Stimulated activated naive B cell treated with anti-CD40 and anti-IgM and Interleukin-4, amounts not matched to agents 10 μg/mL and 1 μg/mL and 100 μg/mL, for 72 hours (primary cell): ENCODE measurements around the gene TTC9B.

ENCODE experiments used
- ATAC-seq, 2 donors: fragments of 150-1000 bp; cut with Tn5 transposase; replicated peaks; 2 replicates each; pipeline ENCODE4 v1.10.0; 2021; ENCODE audit warnings: moderate library complexity in 1 of 2
- DNase-seq: peaks from one replicate; pipeline ENCODE4 v3.0.0; 2021
- H3K27ac Mint-ChIP-seq: one replicate; pipeline ENCODE4 v1.8.0; 2022; ENCODE audit warnings: mild to moderate bottlenecking, mixed read lengths
- H3K27me3 Mint-ChIP-seq, 2 donors: one replicate each; pipeline ENCODE4 v1.8.0; 2022; ENCODE audit warnings: mixed read lengths in 2 of 2
- H3K36me3 Mint-ChIP-seq, 2 donors: one replicate each; pipeline ENCODE4 v1.8.0; 2022; ENCODE audit warnings: mixed read lengths in 2 of 2, mild to moderate bottlenecking in 1 of 2
- H3K4me1 Mint-ChIP-seq, 2 donors: one replicate each; pipeline ENCODE4 v1.8.0; 2022; ENCODE audit warnings: mixed read lengths in 2 of 2, mild to moderate bottlenecking in 1 of 2
- H3K4me3 Mint-ChIP-seq, 2 donors: one replicate each; pipeline ENCODE4 v1.8.0; 2022; ENCODE audit warnings: mild to moderate bottlenecking in 2 of 2, mixed read lengths in 2 of 2, moderate library complexity in 1 of 2
- H3K9me3 Mint-ChIP-seq, 2 donors: one replicate each; pipeline ENCODE4 v1.8.0; 2022; ENCODE audit warnings: mixed read lengths in 2 of 2, mild to moderate bottlenecking in 1 of 2

The TTC9B gene

GRCh38 chr19:40243181-40243580 lies 25.0 kb upstream of the TTC9B start:
- Mint-ChIP-seq H3K9me3 (no peaks in the 10 kb centered on the region), H3K27ac (no peak overlapping the region), H3K27me3 (no peaks in the 10 kb centered on the region), H3K36me3 (peaks cover 33 to 45% of the 10 kb centered on the region in 2 donors), H3K4me3 (no peak overlapping the region), H3K4me1 (peaks cover 6 to 11% of the 10 kb centered on the region in 2 donors)
- ATAC-seq (no peak), DNase-seq (no peak)

DNA sequence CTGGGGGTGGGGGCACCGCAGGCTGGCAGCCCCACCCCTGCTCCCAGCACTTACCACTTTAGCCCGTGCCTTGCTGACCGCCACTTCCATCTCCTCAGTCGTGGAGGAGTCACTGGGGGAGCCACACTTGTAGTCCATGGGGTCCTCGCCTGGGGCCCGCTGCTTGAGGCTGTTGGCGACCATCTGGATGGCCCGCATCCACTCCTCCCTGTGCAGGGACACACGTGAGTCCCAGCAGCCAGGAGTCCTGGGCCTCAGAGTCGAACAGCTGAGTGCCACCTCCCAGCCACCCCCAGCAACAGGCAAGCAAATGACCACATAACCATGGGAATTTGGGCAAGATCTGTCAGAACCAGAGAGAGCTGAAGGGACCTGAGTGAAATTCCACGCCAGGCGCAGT lies 24.3 kb upstream of the TTC9B start:
- Mint-ChIP-seq H3K4me3 (no peak overlapping the region), H3K36me3 (peaks cover 35 to 44% of the 10 kb centered on the region in 2 donors), H3K9me3 (no peaks in the 10 kb centered on the region), H3K4me1 (peaks cover 4 to 5% of the 10 kb centered on the region in 2 donors), H3K27ac (no peak overlapping the region), H3K27me3 (no peaks in the 10 kb centered on the region)
- no peak for ATAC-seq
- DNase-seq: no peak

- Mint-ChIP-seq H3K27me3 (no peaks in the 10 kb centered on the region), H3K27ac (no peak overlapping the region), H3K4me1 (peaks cover 4% of the 10 kb centered on the region in 2 donors), H3K36me3 (peaks cover 40 to 46% of the 10 kb centered on the region in 2 donors), H3K9me3 (no peaks in the 10 kb centered on the region), H3K4me3 (no peak overlapping the region)
- DNase-seq: no peak
- ATAC-seq: no peak
Observed at GRCh38 chr19:40241809-40242384, 23.7 kb upstream of the TTC9B start.

- Mint-ChIP-seq H3K27me3 (no peaks in the 10 kb centered on the region), H3K4me1 (peaks cover 2 to 4% of the 10 kb centered on the region in 2 donors), H3K9me3 (no peaks in the 10 kb centered on the region), H3K27ac (peak overlapping the region; percentile 44), H3K4me3 (no peak overlapping the region), H3K36me3 (peaks cover 46 to 49% of the 10 kb centered on the region in 2 donors)
- no peak for ATAC-seq
- no peak for DNase-seq
Observed at GRCh38 chr19:40241125-40241808, 23.1 kb upstream of the TTC9B start.

GRCh38 chr19:40240332-40240731 lies 22.1 kb upstream of the TTC9B start:
- H3K36me3 Mint-ChIP-seq: peaks cover 48 to 50% of the 10 kb centered on the region in 2 donors
- ATAC-seq: no peak
- no peaks in the 10 kb centered on the region for H3K9me3 Mint-ChIP-seq

DNA sequence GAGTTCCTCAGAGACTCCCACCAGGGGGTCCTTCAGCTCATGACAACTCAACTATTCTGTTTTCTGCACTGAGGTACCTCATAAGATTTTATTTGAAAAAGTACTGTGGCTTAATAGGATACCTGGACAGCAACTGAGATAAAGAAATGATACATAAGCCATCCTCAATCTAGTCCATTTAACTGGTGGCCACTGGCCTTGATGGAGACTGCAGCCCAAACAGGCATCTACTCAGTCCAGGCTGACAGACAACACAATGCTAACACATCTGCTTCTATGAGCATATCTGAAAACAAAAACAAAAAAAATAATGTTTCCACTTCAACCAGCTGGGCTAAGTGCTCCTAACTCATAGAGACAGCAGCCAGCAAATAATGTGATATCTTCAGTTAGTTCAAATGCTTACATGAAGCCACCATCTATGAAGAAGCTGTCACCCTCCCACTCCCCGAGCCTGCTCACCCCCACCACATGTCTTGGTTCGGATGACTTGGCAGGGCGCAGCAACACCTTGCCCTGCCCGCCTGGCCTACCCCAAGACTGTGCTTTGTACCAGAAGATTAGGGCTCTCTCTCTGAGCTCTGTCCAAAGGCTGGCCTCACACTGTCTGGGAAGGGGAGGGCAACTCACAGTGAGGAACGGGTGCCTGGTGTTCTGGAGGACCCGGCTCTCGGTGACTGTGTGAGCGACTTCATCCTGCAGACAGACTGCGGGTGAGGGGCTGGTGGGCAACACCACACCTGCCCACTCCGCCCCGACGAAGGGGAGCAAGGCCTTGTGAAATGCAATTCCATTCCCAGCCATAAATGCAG lies 21.4 kb upstream of the TTC9B start:
- H3K4me3 Mint-ChIP-seq: no peak overlapping the region
- H3K36me3 Mint-ChIP-seq: peaks cover 49 to 52% of the 10 kb centered on the region in 2 donors
- ATAC-seq: no peak
- H3K9me3 Mint-ChIP-seq: no peaks in the 10 kb centered on the region
- no peak for DNase-seq
- peak overlapping the region; percentile 49 for H3K27ac Mint-ChIP-seq
- peaks cover 0 to 1% of the 10 kb centered on the region in 2 donors for H3K4me1 Mint-ChIP-seq
- H3K27me3 Mint-ChIP-seq: no peaks in the 10 kb centered on the region

More at GRCh38 chr19:40240332-40240731, 22.1 kb upstream of the TTC9B start:
- DNase-seq: no peak
- Mint-ChIP-seq H3K27me3 (no peaks in the 10 kb centered on the region), H3K4me3 (no peak overlapping the region), H3K4me1 (peaks cover 0 to 4% of the 10 kb centered on the region in 2 donors), H3K27ac (no peak overlapping the region)

DNA sequence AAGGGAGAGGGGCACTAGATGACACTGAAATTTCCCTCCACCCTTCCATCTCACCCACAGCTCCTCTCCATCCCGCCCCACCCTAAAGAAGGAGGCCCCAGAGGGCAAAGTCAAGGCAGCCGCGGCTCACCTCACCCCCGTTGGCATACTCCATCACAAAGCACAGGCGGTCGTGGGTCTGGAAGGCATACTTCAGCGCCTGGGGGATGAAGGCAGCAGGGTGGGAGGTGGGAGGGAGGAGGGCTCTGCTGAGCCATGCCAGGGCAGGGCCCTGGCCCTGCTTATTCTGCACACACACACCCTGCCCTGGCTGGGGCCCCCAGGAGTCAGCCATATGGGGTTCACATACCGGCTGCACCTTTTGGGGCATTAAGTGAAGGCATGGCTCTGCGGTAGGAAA lies 20.6 kb upstream of the TTC9B start:
- Mint-ChIP-seq H3K27ac (peak overlapping the region; percentile 37), H3K36me3 (peaks cover 54 to 56% of the 10 kb centered on the region in 2 donors), H3K4me1 (peaks cover 0 to 3% of the 10 kb centered on the region in 2 donors), H3K4me3 (no peak overlapping the region), H3K9me3 (no peaks in the 10 kb centered on the region), H3K27me3 (no peaks in the 10 kb centered on the region)
- ATAC-seq (no peak), DNase-seq (no peak)

DNA sequence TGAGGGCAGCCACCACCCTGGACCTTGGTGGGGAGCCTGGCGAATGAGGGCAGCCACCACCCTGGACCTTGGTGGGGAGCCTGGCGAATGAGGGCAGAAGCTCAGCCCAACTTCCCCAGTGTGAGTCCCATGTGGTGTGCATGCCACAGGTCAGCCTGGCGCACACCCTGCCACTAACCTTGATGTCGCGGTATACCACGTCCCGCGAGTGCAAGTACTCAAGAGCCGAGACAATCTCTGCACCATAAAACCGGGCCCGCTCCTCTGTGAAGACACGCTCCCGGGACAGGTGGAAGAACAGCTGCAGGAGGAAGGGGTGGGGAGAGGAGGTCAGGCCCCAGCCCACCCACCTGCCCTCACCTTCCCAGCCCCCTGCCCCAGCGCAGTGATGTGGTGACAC lies 19.6 kb upstream of the TTC9B start:
- DNase-seq (no peak), ATAC-seq (no peak)
- no peak overlapping the region for H3K27ac Mint-ChIP-seq
- H3K27me3 Mint-ChIP-seq: no peaks in the 10 kb centered on the region
- H3K36me3 Mint-ChIP-seq: peaks cover 50 to 58% of the 10 kb centered on the region in 2 donors
- no peaks in the 10 kb centered on the region for H3K9me3 Mint-ChIP-seq
- peaks cover 0 to 3% of the 10 kb centered on the region in 2 donors for H3K4me1 Mint-ChIP-seq
- H3K4me3 Mint-ChIP-seq: no peak overlapping the region

- H3K4me3 Mint-ChIP-seq: no peak overlapping the region
- H3K4me1 Mint-ChIP-seq: peaks cover 0 to 2% of the 10 kb centered on the region in 2 donors
- no peaks in the 10 kb centered on the region for H3K27me3 Mint-ChIP-seq
- peak overlapping the region; percentile 20 for H3K27ac Mint-ChIP-seq
- no peak for DNase-seq
- ATAC-seq: no peak
- peaks cover 46 to 55% of the 10 kb centered on the region in 2 donors for H3K36me3 Mint-ChIP-seq
- H3K9me3 Mint-ChIP-seq: no peaks in the 10 kb centered on the region
Observed at GRCh38 chr19:40236366-40236765, 18.2 kb upstream of the TTC9B start.

DNA sequence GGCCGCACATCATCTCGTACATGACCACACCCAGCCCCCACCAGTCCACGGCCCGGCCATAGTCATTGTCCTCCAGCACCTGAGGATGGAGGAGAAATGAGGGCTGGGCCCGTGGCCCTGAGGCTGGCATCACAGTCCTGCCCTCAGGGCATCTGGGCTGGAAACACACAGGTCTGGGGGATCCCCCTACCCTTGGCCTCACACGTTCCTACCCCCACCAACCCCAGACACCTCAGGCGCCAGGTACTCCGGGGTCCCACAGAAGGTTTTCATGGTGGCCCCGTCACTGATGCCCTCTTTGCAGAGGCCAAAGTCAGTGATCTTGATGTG lies 17.8 kb upstream of the TTC9B start:
- Mint-ChIP-seq H3K36me3 (peaks cover 46 to 53% of the 10 kb centered on the region in 2 donors), H3K27ac (no peak overlapping the region), H3K27me3 (no peaks in the 10 kb centered on the region), H3K9me3 (no peaks in the 10 kb centered on the region), H3K4me3 (no peak overlapping the region), H3K4me1 (peaks cover 0 to 4% of the 10 kb centered on the region in 2 donors)
- DNase-seq (no peak), ATAC-seq (no peak)

GRCh38 chr19:40235238-40236025 lies 17.2 kb upstream of the TTC9B start:
- peaks cover 46 to 50% of the 10 kb centered on the region in 2 donors for H3K36me3 Mint-ChIP-seq
- H3K4me1 Mint-ChIP-seq: peaks cover 5% of the 10 kb centered on the region in 2 donors
- H3K27me3 Mint-ChIP-seq: no peaks in the 10 kb centered on the region
- H3K4me3 Mint-ChIP-seq: no peak overlapping the region
- no peak overlapping the region for H3K27ac Mint-ChIP-seq
- ATAC-seq (no peak), DNase-seq (no peak)
- H3K9me3 Mint-ChIP-seq: no peaks in the 10 kb centered on the region

DNA sequence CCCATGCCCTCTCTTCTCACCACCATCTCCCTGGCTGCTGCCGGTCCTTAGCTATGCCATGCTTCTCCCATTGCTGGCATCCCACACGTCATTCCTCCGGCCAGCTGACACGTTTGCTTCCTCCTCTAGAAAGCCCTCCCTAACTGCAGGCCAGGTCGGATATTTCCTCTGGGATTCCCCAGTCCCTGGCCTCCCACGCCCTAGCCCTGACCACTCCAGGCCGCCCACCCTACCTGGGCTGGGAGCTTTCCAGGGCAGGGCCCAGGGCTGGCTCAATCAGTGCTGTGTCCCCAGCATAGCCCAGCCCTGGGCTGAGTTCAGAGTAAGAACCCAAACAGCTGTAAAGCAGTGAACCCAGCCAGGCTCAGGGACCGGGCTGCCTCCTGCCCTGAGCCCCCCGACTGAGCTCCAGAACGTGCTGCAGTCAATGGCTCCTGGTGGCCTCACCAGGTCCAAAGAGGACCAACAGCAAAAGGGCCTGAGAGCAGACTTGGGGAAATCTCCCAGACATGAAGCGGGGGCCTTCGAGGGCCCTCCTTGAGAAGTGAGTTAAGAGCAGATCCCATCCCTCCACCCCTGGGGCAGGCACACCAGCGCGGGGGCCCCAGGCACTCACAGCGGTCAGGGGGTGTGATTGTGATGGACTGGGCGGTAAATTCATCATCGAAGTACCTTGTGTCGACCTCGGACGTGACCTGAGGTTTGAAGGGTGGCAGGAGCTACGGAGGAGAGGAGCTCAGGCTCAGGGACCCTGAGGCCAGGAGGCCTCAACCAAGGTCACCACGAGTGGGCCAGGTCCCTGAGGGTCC lies 16.4 kb upstream of the TTC9B start:
- Mint-ChIP-seq H3K27me3 (no peaks in the 10 kb centered on the region), H3K9me3 (no peaks in the 10 kb centered on the region), H3K4me1 (peaks cover 5 to 11% of the 10 kb centered on the region in 2 donors), H3K27ac (peak overlapping the region; percentile 33), H3K36me3 (peaks cover 41 to 46% of the 10 kb centered on the region in 2 donors), H3K4me3 (no peak overlapping the region)
- ATAC-seq: no peak
- DNase-seq: no peak

DNA sequence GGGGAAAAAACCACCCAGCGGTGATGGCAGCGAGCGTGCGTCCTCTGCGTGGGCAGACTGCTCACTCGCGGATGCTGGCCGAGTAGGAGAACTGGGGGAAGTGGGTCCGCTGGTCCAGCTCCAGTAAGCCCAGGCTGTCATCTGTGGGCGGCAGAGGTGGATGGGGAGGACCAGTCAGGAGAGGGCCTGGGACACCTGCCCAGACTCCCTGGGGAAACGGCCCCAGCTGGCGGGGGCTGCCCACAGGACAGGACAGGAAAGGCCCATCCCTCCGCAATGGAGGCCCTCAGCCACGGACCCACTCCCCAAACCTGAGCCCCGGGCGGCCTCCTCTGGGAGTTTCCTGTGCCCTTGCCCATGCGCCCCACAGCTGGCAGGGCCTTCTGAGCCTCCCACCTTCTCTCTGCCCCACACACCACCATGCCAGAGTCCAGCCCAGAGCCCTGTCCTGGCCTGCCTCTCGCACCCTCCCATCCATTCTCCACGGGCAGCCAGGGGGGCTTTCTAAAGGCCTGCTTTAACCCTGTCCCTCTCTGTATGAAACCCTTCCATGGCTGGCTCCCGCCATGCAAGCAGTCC lies 15.7 kb upstream of the TTC9B start:
- Mint-ChIP-seq H3K4me1 (peaks cover 8 to 11% of the 10 kb centered on the region in 2 donors), H3K36me3 (peaks cover 41 to 45% of the 10 kb centered on the region in 2 donors), H3K27me3 (no peaks in the 10 kb centered on the region), H3K27ac (peak overlapping the region; percentile 33), H3K9me3 (no peaks in the 10 kb centered on the region), H3K4me3 (no peak overlapping the region)
- ATAC-seq (no peak), DNase-seq (no peak)
